ELR (cell line): ENCODE measurements around the gene AGBL1.
A peak's percentile ranks its signal among the peaks of the same experiment; 100 is the strongest.

Experiments
- DNase-seq: peaks from one replicate; pipeline ENCODE4 v3.0.0-alpha.2; 2015; ENCODE audit warnings: low read depth

Gene AGBL1

GRCh38 chr15:86959254-86959653, 879.6 kb downstream of the AGBL1 start:
- no peak for DNase-seq

- no peak for DNase-seq
These were observed 882.0 kb downstream of the AGBL1 start for GRCh38 chr15:86961669-86962068.

- DNase-seq = no peak
These were observed 884.6 kb downstream of the AGBL1 start for GRCh38 chr15:86964271-86964670.

GRCh38 chr15:86968244-86968643, 888.6 kb downstream of the AGBL1 start:
- no peak for DNase-seq

- no peak for DNase-seq
These were observed 889.7 kb downstream of the AGBL1 start for GRCh38 chr15:86969364-86969763.

- no peak for DNase-seq
These were observed 893.7 kb downstream of the AGBL1 start for GRCh38 chr15:86973284-86973844.

GRCh38 chr15:86988033-86988432, 908.4 kb downstream of the AGBL1 start:
- DNase-seq = no peak

- DNase-seq = no peak
These were observed 942.1 kb downstream of the AGBL1 start for GRCh38 chr15:87021751-87022150.

GRCh38 chr15:87031540-87032230, 952.0 kb downstream of the AGBL1 start:
- DNase-seq = no peak

GRCh38 chr15:87032295-87032694, 952.6 kb downstream of the AGBL1 start:
- DNase-seq = peak; percentile 70

- peak; percentile 48 for DNase-seq
These were observed 953.4 kb downstream of the AGBL1 start for GRCh38 chr15:87033056-87033455.

- no peak for DNase-seq
These were observed 955.2 kb downstream of the AGBL1 start for GRCh38 chr15:87034886-87035285.

GRCh38 chr15:87038404-87038803, 958.7 kb downstream of the AGBL1 start:
- no peak for DNase-seq

GRCh38 chr15:87042619-87043018, 962.9 kb downstream of the AGBL1 start:
- DNase-seq = peak; percentile 19

- DNase-seq = peak; percentile 54
These were observed 966.1 kb downstream of the AGBL1 start for GRCh38 chr15:87045746-87046145.

GRCh38 chr15:87047203-87047965, 967.7 kb downstream of the AGBL1 start:
- no peak for DNase-seq
